Esophagus muscularis mucosa (tissue), 4 donors: ENCODE data around the gene TGFBR3.

ENCODE experiments used
- CTCF ChIP-seq, 3 experiments: fragments of 200-600 bp in 2 of 3; fragments of 450-650 bp in 1 of 3; sonication (generic) in 2 of 3; IDR thresholded peaks; one replicate each; pipeline ENCODE4 v1.5.1; 2017 to 2019; ENCODE audit warnings: antibody characterized with exemption in 3 of 3, mild to moderate bottlenecking in 2 of 3, moderate library complexity in 1 of 3
- EP300 ChIP-seq: sonication (generic); formaldehyde crosslinking; IDR thresholded peaks from one replicate; pipeline ENCODE4 v1.6.1; 2017; ENCODE audit warnings: antibody characterized with exemption
- POLR2AphosphoS5 ChIP-seq, 2 donors: sonication (generic); formaldehyde crosslinking; IDR thresholded peaks; one replicate each; pipeline ENCODE4 v1.6.1; 2017; ENCODE audit warnings: antibody characterized with exemption in 2 of 2

GRCh38 chr1:91803123-91803522 is 82.8 kb downstream of the TGFBR3 start:
- no peak for TF ChIP-seq CTCF (IDR thresholded peaks at IDR 0.05)
- no peak for TF ChIP-seq EP300
- TF ChIP-seq POLR2AphosphoS5 (IDR thresholded peaks at IDR 0.05) = peak in 1 of 2 donors; percentile 41
